HepG2 (cell line): Measurements from ENCODE around the gene TSPAN8. TPM values are rescaled to one million over a fixed set of nuclear protein-coding genes. Genes with fewer than 3 reads are reported as not detected.

Source experiments
- E2F2 ChIP-seq: sonication (generic); formaldehyde crosslinking; IDR thresholded peaks from 2 replicates; pipeline ENCODE4 v1.4.0; 2020; ENCODE audit warnings: missing genetic modification reagents, borderline replicate concordance
- HNF1A ChIP-seq, 2 experiments: sonication (generic) in 1 of 2; formaldehyde crosslinking in 1 of 2; IDR thresholded peaks; 2 replicates each; pipeline versions ENCODE4 v1.4.0 to v1.6.1; 2016 to 2020; ENCODE audit warnings: borderline replicate concordance in 1 of 2, low read depth in 1 of 2, mild to moderate bottlenecking in 1 of 2, missing genetic modification reagents in 1 of 2
- KDM5B ChIP-seq: sonication (generic); formaldehyde crosslinking; IDR thresholded peaks from 2 replicates; pipeline ENCODE4 v1.4.0; 2020; ENCODE audit warnings: missing genetic modification reagents, mild to moderate bottlenecking, borderline replicate concordance
- MXD3 ChIP-seq: IDR thresholded peaks from 2 replicates; pipeline ENCODE4 v1.6.1; 2016; ENCODE audit warnings: mild to moderate bottlenecking, missing biosample characterization, missing genetic modification reagents
- TAF15 ChIP-seq: fragments of 200-400 bp; formaldehyde crosslinking; IDR thresholded peaks from one replicate; pipeline ENCODE4 v1.6.1; 2018; ENCODE audit warnings: mild to moderate bottlenecking, low read depth, low read length; ENCODE audit not compliant: poor library complexity, severe bottlenecking
- ZBTB4 ChIP-seq: sonication (generic); formaldehyde crosslinking; IDR thresholded peaks from 2 replicates; pipeline ENCODE4 v1.4.0; 2020; ENCODE audit warnings: missing genetic modification reagents, mild to moderate bottlenecking, borderline replicate concordance
- ZFP41 ChIP-seq: sonication (generic); formaldehyde crosslinking; IDR thresholded peaks from 2 replicates; pipeline ENCODE4 v1.4.0; 2020; ENCODE audit warnings: mild to moderate bottlenecking, missing genetic modification reagents, borderline replicate concordance
- ZKSCAN5 ChIP-seq: sonication (generic); formaldehyde crosslinking; IDR thresholded peaks from 2 replicates; pipeline ENCODE4 v1.5.1; 2020; ENCODE audit warnings: mild to moderate bottlenecking, missing genetic modification reagents
- ZNF17 ChIP-seq: sonication (generic); formaldehyde crosslinking; IDR thresholded peaks from 2 replicates; pipeline ENCODE4 v1.5.0; 2020; ENCODE audit warnings: mild to moderate bottlenecking, missing genetic modification reagents
- ZNF260 ChIP-seq: sonication (generic); formaldehyde crosslinking; IDR thresholded peaks from 2 replicates; pipeline ENCODE4 v1.4.0; 2020; ENCODE audit warnings: missing genetic modification reagents, low read depth, mild to moderate bottlenecking, borderline replicate concordance
- ZNF282 ChIP-seq: fragments of 450-650 bp; IDR thresholded peaks from 2 replicates; pipeline ENCODE4 v1.6.1; 2018; ENCODE audit not compliant: partially characterized antibody
- polyA plus RNA-seq, 8 experiments: library from polyadenylated mRNA; depleted of rRNA in 3 of 8; stranded (reverse) in 7 of 8; unstranded in 1 of 8; fragments of >200 nt; fragmentation: Illumina TruSeq in 4 of 8; extraction: Trizol in 4 of 8; gene quantifications; 2 replicates each; pipeline versions ENCODE4 v1.2.1 to v1.2.3, GENCODE V29; 2011 to 2016; ENCODE audit warnings: low read depth in 4 of 8, missing spikeins in 1 of 8, mixed read lengths in 1 of 8; ENCODE audit not compliant: insufficient read depth in 1 of 8
- total RNA-seq, 5 experiments: library from RNA; depleted of rRNA; stranded (reverse); fragments of >200 nt; fragmentation: Illumina TruSeq; extraction: Trizol; gene quantifications; 2 replicates each; pipeline ENCODE4 v1.2.3, GENCODE V29; 2016; ENCODE audit warnings: low read depth in 1 of 5
- TF ChIP-seq, protein P1 (sequence below): sonication (generic); formaldehyde crosslinking; IDR thresholded peaks from 2 replicates; pipeline ENCODE4 v1.4.0; 2020; ENCODE audit warnings: missing genetic modification reagents, borderline replicate concordance
- TF ChIP-seq, protein P2 (sequence below): sonication (generic); formaldehyde crosslinking; IDR thresholded peaks from 2 replicates; pipeline ENCODE4 v1.4.0; 2020; ENCODE audit warnings: mild to moderate bottlenecking, missing genetic modification reagents

The TSPAN8 gene
- total and polyA plus RNA-seq, 2 of the 13 experiments (the other 11 are each of a cell fraction or from before 2014, with no cell fraction given) = 3.4 to 3.9 TPM

DNA sequence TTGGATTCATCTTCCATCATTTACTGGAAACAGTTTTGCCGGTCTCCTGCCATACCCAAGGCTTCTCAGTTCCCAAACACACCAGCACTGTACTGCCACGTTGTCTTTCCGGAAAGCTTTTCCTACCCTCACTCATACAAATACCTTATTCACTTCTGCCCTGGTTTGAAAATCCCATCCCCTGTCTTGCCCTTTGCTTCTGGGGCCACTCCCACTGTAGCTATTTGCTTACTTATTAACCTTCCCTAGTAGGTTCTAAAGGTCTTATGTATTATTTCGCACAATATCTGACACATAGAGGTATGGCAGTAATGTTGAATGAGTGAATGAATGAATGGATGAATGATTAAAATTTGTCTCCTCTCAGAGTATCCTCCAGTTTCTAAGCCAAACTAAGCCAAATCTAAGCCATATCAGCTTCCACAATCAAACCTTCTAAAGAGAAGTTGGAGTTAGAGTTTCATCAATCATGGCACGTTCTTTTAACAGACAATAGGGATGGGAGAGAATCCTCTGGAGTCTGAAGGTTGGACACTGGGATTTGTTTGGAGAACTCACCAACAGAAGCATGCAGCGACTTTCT is 18.6 kb downstream of the TSPAN8 start (continued):
- TF ChIP-seq, protein P1, sequence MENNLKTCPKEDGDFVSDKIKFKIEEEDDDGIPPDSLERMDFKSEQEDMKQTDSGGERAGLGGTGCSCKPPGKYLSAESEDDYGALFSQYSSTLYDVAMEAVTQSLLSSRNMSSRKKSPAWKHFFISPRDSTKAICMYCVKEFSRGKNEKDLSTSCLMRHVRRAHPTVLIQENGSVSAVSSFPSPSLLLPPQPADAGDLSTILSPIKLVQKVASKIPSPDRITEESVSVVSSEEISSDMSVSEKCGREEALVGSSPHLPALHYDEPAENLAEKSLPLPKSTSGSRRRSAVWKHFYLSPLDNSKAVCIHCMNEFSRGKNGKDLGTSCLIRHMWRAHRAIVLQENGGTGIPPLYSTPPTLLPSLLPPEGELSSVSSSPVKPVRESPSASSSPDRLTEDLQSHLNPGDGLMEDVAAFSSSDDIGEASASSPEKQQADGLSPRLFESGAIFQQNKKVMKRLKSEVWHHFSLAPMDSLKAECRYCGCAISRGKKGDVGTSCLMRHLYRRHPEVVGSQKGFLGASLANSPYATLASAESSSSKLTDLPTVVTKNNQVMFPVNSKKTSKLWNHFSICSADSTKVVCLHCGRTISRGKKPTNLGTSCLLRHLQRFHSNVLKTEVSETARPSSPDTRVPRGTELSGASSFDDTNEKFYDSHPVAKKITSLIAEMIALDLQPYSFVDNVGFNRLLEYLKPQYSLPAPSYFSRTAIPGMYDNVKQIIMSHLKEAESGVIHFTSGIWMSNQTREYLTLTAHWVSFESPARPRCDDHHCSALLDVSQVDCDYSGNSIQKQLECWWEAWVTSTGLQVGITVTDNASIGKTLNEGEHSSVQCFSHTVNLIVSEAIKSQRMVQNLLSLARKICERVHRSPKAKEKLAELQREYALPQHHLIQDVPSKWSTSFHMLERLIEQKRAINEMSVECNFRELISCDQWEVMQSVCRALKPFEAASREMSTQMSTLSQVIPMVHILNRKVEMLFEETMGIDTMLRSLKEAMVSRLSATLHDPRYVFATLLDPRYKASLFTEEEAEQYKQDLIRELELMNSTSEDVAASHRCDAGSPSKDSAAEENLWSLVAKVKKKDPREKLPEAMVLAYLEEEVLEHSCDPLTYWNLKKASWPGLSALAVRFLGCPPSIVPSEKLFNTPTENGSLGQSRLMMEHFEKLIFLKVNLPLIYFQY (CRISPR knock-in tag) = no peak
- TF ChIP-seq HNF1A (IDR thresholded peaks at IDR 0.05; ENCODE audit: low read depth) (peak; percentile 56), HNF1A (CRISPR knock-in tag; IDR thresholded peaks at IDR 0.05; ENCODE audit: borderline replicate concordance) (no peak), ZFP41 (CRISPR knock-in tag) (no peak), ZBTB4 (no peak), ZNF17 (CRISPR knock-in tag) (no peak), TAF15 (no peak), E2F2 (CRISPR knock-in tag) (no peak), ZKSCAN5 (CRISPR knock-in tag) (no peak), ZNF260 (no peak), ZNF282 (no peak), KDM5B (CRISPR knock-in tag) (no peak), MXD3 (CRISPR knock-in tag) (no peak)
- TF ChIP-seq, protein P2, sequence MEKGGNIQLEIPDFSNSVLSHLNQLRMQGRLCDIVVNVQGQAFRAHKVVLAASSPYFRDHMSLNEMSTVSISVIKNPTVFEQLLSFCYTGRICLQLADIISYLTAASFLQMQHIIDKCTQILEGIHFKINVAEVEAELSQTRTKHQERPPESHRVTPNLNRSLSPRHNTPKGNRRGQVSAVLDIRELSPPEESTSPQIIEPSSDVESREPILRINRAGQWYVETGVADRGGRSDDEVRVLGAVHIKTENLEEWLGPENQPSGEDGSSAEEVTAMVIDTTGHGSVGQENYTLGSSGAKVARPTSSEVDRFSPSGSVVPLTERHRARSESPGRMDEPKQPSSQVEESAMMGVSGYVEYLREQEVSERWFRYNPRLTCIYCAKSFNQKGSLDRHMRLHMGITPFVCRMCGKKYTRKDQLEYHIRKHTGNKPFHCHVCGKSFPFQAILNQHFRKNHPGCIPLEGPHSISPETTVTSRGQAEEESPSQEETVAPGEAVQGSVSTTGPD = no peak
